HepG2 (cell line): ENCODE measurements around the gene ARL2. TPM values are rescaled to one million over a fixed set of nuclear protein-coding genes. Genes with fewer than 3 reads are reported as not detected.

Experiments
- ATAC-seq: fragments of 200-7000 bp; cut with Tn5 transposase; 3 replicates; pipeline ENCODE4 v1.9.1; 2020; ENCODE audit warnings: mild to moderate bottlenecking, moderate library complexity
- BruUV-seq: library from RNA; stranded (reverse); fragments of 400-500 nt; replicated peaks from 2 replicates; lab custom pipeline; 2021; lab: Mats Ljungman, UMichigan
- CTCF ChIA-PET: fragments of 300-600 bp; formaldehyde crosslinking; extraction: SDS; loops from one replicate; lab custom pipeline; 2021; ENCODE audit warnings: low total read pairs, inconsistent platforms, low intra/inter-chr PET ratio; lab: Yijun Ruan, JAX
- POLR2A ChIA-PET: fragments of 350-600 bp; sonication (Branson Sonifier 250); formaldehyde crosslinking; loops from one replicate; lab custom pipeline; 2020; ENCODE audit warnings: antibody characterized with exemption, inconsistent platforms; lab: Yijun Ruan, JAX
- DNase-seq: peaks from one replicate; pipeline ENCODE4 v3.0.0-alpha.2; 2015; ENCODE audit warnings: low spot score
- FAIRE-seq: peaks from 3 replicates; lab custom pipeline; 2011; peaks lifted over from hg19 to GRCh38; lab: Jason Lieb, UNC
- H2AFZ ChIP-seq: one replicate; pipeline ENCODE4 v1.6.1; 2011; ENCODE audit warnings: low read length, inconsistent platforms
- H3K27ac ChIP-seq: fragments of 300-600 bp; 3 replicates; pipeline ENCODE4 v1.8.0; 2011; ENCODE audit warnings: mixed run types, mild to moderate bottlenecking, mixed read lengths, low read length, inconsistent platforms; ENCODE audit not compliant: insufficient read depth; ENCODE audit errors: extremely low read length
- H3K27me3 ChIP-seq, 2 experiments: fragments of 200-600 bp in 1 of 2; 2 replicates in 1 of 2; 3 replicates in 1 of 2; pipeline versions ENCODE4 v1.6.0 to v1.8.0; 2011; ENCODE audit warnings: low read length in 2 of 2, mild to moderate bottlenecking in 2 of 2, moderate library complexity in 2 of 2, inconsistent platforms in 1 of 2; ENCODE audit not compliant: insufficient read depth in 2 of 2, control insufficient read depth in 1 of 2
- H3K36me3 ChIP-seq, 2 experiments: fragments of 200-600 bp in 1 of 2; replicated peaks in 1 of 2; 2 replicates in 1 of 2; 3 replicates in 1 of 2; pipeline versions ENCODE4 v1.5.1 to v1.8.0; 2011; ENCODE audit warnings: low read length in 2 of 2, inconsistent platforms in 1 of 2; ENCODE audit not compliant: insufficient read depth in 2 of 2, control insufficient read depth in 1 of 2
- H3K4me1 ChIP-seq: 2 replicates; pipeline ENCODE4 v1.5.1; 2012; ENCODE audit warnings: low read length, inconsistent platforms; ENCODE audit not compliant: insufficient read depth
- H3K4me2 ChIP-seq: 2 replicates; pipeline ENCODE4 v1.6.0; 2011; ENCODE audit warnings: low read depth, low read length, inconsistent platforms
- H3K4me3 ChIP-seq, 3 experiments: fragments of 200-600 bp in 1 of 3; sonication (generic), shearing (Covaris generic) in 1 of 3; replicated peaks in 1 of 3; 2 replicates each; pipeline ENCODE4 v1.5.1; 2011 to 2016; ENCODE audit warnings: low read length in 3 of 3, inconsistent platforms in 2 of 3, low read depth in 2 of 3, mild to moderate bottlenecking in 2 of 3, control low read depth in 1 of 3, mixed read lengths in 1 of 3; ENCODE audit not compliant: insufficient read depth in 1 of 3
- H3K79me2 ChIP-seq: one replicate; pipeline ENCODE4 v1.6.1; 2011; ENCODE audit warnings: low read length, inconsistent platforms; ENCODE audit not compliant: insufficient read depth
- H3K9ac ChIP-seq: 2 replicates; pipeline ENCODE4 v1.6.0; 2011; ENCODE audit warnings: mild to moderate bottlenecking, low read depth, low read length, inconsistent platforms; ENCODE audit not compliant: insufficient read depth
- H3K9me3 ChIP-seq: 2 replicates; pipeline ENCODE4 v1.5.1; 2012; ENCODE audit warnings: mild to moderate bottlenecking, low read length
- H4K20me1 ChIP-seq: 2 replicates; pipeline ENCODE4 v1.6.0; 2011; ENCODE audit warnings: inconsistent platforms, mild to moderate bottlenecking, low read length, moderate library complexity; ENCODE audit not compliant: insufficient read depth
- AGO2 ChIP-seq: fragments of 200-400 bp; formaldehyde crosslinking; optimal IDR thresholded peaks from 2 replicates; pipeline ENCODE3; 2017; ENCODE audit warnings: mild to moderate bottlenecking, low read depth, low read length, moderate library complexity
- ATRX ChIP-seq: sonication (generic); formaldehyde crosslinking; IDR thresholded peaks from 2 replicates; pipeline ENCODE4 v1.4.0; 2020; ENCODE audit warnings: missing genetic modification reagents, borderline replicate concordance
- CEBPZ ChIP-seq: IDR thresholded peaks from 2 replicates; pipeline ENCODE4 v1.6.1; 2012; ENCODE audit warnings: low read length, improper control_type of control experiment
- HNRNPK ChIP-seq: fragments of 200-400 bp; formaldehyde crosslinking; IDR thresholded peaks from 2 replicates; pipeline ENCODE4 v1.6.1; 2018; ENCODE audit warnings: low read length, low read depth, moderate library complexity, mild to moderate bottlenecking; ENCODE audit not compliant: poor library complexity, severe bottlenecking
- NBN ChIP-seq: fragments of 450-650 bp; conservative IDR thresholded peaks from 2 replicates; pipeline ENCODE4 v1.6.1; 2017
- NRL ChIP-seq: sonication (generic); formaldehyde crosslinking; IDR thresholded peaks from 2 replicates; pipeline ENCODE4 v1.5.0; 2020; ENCODE audit warnings: missing genetic modification reagents, mild to moderate bottlenecking, moderate library complexity, borderline replicate concordance
- RBFOX2 ChIP-seq: fragments of 200-400 bp; formaldehyde crosslinking; IDR thresholded peaks from 2 replicates; pipeline ENCODE4 v1.6.1; 2017; ENCODE audit warnings: low read depth, mild to moderate bottlenecking, low read length
- WGBS: methylation state at CpG from one replicate; pipeline ENCODE4 v1.1.6; 2017; ENCODE audit warnings: low lambda C conversion rate; 5-methylcytosine and 5-hydroxymethylcytosine counted together
- in situ Hi-C: cut with HindIII; loops from 2 replicates; pipeline ENCODE4 v1.10.0; 2017; ENCODE audit warnings: low pct_unique_long_range_greater_than_20kb; ENCODE audit not compliant: extremely low pct_ligation_motif_present
- intact Hi-C: fragments of 100-400 bp; cut with micrococcal nuclease; formaldehyde crosslinking; loops from one replicate; pipeline ENCODE4 v1.10.0; 2022; ENCODE audit not compliant: unreplicated experiment
- polyA plus RNA-seq, 8 experiments: library from polyadenylated mRNA; depleted of rRNA in 3 of 8; stranded (reverse) in 7 of 8; unstranded in 1 of 8; fragments of >200 nt; fragmentation: Illumina TruSeq in 4 of 8; extraction: Trizol in 4 of 8; gene quantifications; 2 replicates each; pipeline versions ENCODE4 v1.2.1 to v1.2.3, GENCODE V29; 2011 to 2016; ENCODE audit warnings: low read depth in 4 of 8, missing spikeins in 1 of 8, mixed read lengths in 1 of 8; ENCODE audit not compliant: insufficient read depth in 1 of 8
- total RNA-seq, 5 experiments: library from RNA; depleted of rRNA; stranded (reverse); fragments of >200 nt; fragmentation: Illumina TruSeq; extraction: Trizol; gene quantifications; 2 replicates each; pipeline ENCODE4 v1.2.3, GENCODE V29; 2016; ENCODE audit warnings: low read depth in 1 of 5
- TF ChIP-seq, protein P1 (sequence below): sonication (generic); formaldehyde crosslinking; IDR thresholded peaks from 2 replicates; pipeline ENCODE4 v1.9.0; 2021; ENCODE audit warnings: missing genetic modification reagents, mild to moderate bottlenecking, borderline replicate concordance

ARL2 gene
- total and polyA plus RNA-seq, 2 of the 13 experiments (the other 11 are each of a cell fraction or from before 2014, with no cell fraction given) = 82.9 to 84.4 TPM

DNA sequence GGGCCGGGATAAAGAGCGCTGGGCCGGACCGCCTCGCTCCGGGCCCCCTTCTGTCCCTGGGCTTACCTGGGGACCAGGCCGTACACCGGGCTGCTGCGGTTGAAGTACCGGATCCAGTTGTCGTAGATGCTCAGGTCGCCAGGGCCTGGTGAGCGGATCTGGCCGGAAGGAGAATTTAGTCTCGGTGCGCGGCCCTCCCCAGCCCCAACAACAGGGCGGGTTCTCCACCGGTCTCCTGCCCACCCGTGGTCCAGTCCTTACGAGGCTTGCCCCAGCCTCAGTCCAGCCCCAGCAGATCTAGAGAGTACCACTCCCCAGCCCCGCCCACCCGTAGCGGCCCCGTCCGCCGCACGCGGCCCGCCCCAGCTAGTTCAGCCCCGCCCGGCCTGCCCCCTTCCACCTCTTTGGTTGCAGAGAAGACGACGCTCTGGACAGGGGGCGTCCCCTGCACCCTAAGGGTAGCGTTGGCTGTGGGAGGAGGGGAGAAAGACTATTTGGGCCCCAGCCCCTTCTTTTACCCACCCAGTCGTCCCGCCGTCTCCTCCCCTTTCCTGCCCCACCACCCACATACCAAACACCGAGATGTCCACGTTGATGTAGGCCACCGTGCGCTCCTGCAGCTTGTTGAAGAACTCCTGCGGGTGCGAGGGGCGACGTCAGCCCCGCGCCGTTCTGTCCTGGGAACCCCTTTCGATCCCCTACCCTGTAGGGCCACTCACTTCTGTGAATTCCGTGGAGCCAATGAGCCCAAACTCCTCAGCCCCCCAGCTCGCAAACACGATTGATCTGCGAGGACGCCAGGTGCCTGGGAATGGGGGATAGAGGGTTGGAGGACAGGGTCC, 33.8 kb downstream of the ARL2 start:
- intact Hi-C loops = no loop called here
- no peak overlapping the region for H3K4me3 ChIP-seq
- H3K9ac ChIP-seq = no peak overlapping the region
- no peak overlapping the region for H2AFZ ChIP-seq
- no peaks in the 10 kb centered on the region for H3K9me3 ChIP-seq
- no peak for ATAC-seq
- no peaks in the 10 kb centered on the region for H4K20me1 ChIP-seq
- H3K36me3 ChIP-seq = peaks cover 3 to 18% of the 10 kb centered on the region in 2 experiments; a peak in 3 of 5 replicates
- peaks cover 6% of the 10 kb centered on the region for H3K4me1 ChIP-seq
- TF ChIP-seq RBFOX2 (0 out of 2 replicates have a peak, but pooled peaks have one; percentile 32), AGO2 (peak; percentile 33)
- TF ChIP-seq, protein P1, sequence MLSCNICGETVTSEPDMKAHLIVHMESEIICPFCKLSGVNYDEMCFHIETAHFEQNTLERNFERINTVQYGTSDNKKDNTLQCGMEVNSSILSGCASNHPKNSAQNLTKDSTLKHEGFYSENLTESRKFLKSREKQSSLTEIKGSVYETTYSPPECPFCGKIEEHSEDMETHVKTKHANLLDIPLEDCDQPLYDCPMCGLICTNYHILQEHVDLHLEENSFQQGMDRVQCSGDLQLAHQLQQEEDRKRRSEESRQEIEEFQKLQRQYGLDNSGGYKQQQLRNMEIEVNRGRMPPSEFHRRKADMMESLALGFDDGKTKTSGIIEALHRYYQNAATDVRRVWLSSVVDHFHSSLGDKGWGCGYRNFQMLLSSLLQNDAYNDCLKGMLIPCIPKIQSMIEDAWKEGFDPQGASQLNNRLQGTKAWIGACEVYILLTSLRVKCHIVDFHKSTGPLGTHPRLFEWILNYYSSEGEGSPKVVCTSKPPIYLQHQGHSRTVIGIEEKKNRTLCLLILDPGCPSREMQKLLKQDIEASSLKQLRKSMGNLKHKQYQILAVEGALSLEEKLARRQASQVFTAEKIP (CRISPR knock-in tag) = no peak
- TF ChIP-seq, all 625 proteins: peak for 2
- H3K79me2 ChIP-seq = no peaks in the 10 kb centered on the region
- POLR2A ChIA-PET = interaction anchor here (2.6 kb wide), 1 partner anchor 11 kb away, joined by 8 read pairs; the partner anchor contains the start of gene NAALADL1
- 95% methylated on average over 49 of the region's 56 CpGs for WGBS
- H3K27me3 ChIP-seq = no peaks in the 10 kb centered on the region
- CTCF ChIA-PET = no interaction called here
- no TSS peak for BruUV-seq
- no peak overlapping the region for H3K4me2 ChIP-seq
- FAIRE-seq (no peak), DNase-seq (no peak)
- in situ Hi-C loops = no loop called here
- no peak overlapping the region for H3K27ac ChIP-seq

DNA sequence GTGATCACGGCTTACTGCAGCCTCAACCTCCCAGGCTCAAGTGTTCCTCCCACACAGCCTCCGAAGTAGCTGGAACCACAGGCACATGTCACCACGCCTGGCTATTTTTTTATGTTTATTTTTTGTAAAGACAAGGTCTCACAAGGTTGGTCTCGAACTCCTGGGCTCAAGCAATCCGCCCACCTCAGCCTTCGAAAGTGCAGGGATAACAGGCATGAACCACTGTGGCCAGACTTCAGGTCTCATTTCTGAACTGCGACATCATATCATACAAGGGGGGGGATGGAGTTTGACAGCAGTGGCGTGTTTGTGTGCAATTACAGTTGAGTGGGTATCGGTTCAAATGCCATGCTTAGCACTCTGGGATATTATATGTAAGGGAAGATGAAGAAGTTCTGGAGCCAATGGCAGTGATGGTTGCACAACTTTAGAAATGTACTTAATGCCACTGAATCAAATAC, 37.5 kb downstream of the ARL2 start:
- Histone ChIP-seq H3K79me2 (no peaks in the 10 kb centered on the region), H3K36me3 (no peaks in the 10 kb centered on the region), H2AFZ (no peak overlapping the region), H3K4me3 (no peak overlapping the region), H3K4me2 (no peak overlapping the region), H3K9me3 (no peaks in the 10 kb centered on the region), H3K4me1 (peaks cover 10% of the 10 kb centered on the region), H3K27ac (no peak overlapping the region), H4K20me1 (no peaks in the 10 kb centered on the region), H3K9ac (no peak overlapping the region), H3K27me3 (no peaks in the 10 kb centered on the region)
- TF ChIP-seq NRL (CRISPR knock-in tag) = no peak
- no peak for TF ChIP-seq CEBPZ
- TF ChIP-seq NBN = no peak
- TF ChIP-seq HNRNPK = no peak
- TF ChIP-seq ATRX (CRISPR knock-in tag) = no peak
- POLR2A ChIA-PET = interaction anchor here (0.7 kb wide), 1 partner anchor 273 kb away, joined by 4 read pairs; no protein-coding TSS in a partner anchor
- in situ Hi-C loops = no loop called here
- ATAC-seq (no peak), FAIRE-seq (no peak), DNase-seq (no peak)
- CTCF ChIA-PET = no interaction called here
- BruUV-seq = no TSS peak
- WGBS = 98% methylated on average over 9 of the region's 9 CpGs
- intact Hi-C loops = no loop called here
